NCI-H510A treated with DMSO at 0.1 percent for 48 hours (cell line): ENCODE data around the gene DSTYK.
A peak's percentile ranks its signal among the peaks of the same experiment; 100 is the strongest.
"Not testable (repeated sequence)": the region's sequence is repeated elsewhere in the genome, so short reads cannot be mapped to it uniquely, and the experiment has no call there.

Experiments used
- DNase-seq: peaks from one replicate; lab custom pipeline; 2025; lab: John Stamatoyannopoulos, UW

Gene DSTYK

GRCh38 chr1:205170532-205171269 is 40.8 kb downstream of the DSTYK start:
- no peak for DNase-seq

GRCh38 chr1:205169248-205169647 is 42.3 kb downstream of the DSTYK start:
- no peak for DNase-seq

GRCh38 chr1:205168291-205168690 is 43.2 kb downstream of the DSTYK start:
- DNase-seq: no peak

DNA sequence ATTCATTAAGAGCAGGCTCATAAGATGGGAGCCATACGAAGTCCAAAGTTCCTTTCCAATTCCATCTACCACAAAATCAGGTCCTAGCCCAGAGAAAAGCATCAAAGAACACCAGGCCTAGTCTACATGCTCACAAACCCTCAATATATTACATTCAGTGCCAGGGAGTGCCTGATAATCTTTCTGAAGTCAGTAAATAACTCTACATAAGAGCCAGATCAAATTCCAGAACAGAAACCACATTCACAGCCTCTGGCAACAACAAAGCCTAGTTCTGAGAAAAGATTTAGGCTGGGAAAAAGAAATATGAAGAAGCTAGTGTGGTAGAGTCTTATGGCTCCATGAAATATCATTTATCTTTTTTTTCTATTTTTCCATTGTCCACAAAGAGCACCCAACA is 49.2 kb downstream of the DSTYK start:
- no peak for DNase-seq

- no peak for DNase-seq
Measured at GRCh38 chr1:205161076-205161475, 50.4 kb downstream of the DSTYK start.

GRCh38 chr1:205158048-205158616 is 53.4 kb downstream of the DSTYK start:
- no peak for DNase-seq

DNA sequence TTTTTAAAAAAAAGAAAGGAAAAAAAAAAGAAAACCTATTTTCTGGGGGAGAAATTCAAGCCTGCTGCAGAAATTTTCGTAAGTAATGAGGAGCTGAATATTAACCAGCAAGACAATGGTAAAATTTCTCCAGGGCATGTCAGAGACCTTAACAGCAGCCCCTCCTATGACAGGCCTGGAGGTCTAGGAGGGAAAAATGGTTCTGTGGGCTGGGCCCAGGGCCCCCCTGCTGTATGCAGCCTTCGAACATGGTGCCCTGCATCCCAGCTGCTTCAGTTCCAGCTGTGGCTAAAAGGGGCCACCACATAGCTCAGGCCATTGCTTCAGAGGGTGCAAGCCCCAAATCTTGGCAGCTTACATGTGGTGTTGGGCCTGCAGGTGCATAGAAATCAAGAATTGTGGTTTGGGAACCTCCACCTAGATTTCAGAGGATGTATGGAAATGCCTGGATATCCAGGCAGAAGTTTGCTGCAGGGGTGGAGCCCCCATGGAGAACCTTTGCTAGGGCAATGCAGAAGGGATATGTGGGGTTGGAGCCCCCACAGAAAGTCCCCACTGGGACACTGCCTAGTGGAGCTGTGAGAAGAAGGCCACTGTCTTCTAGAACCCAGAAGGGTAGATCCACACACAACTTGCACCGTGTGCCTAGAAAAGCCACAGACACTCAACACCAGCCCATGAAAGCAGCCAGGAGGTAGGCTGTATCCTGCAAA is 55.7 kb downstream of the DSTYK start:
- not testable (repeated sequence) for DNase-seq

GRCh38 chr1:205152505-205152904 is 59.0 kb downstream of the DSTYK start:
- no peak for DNase-seq

DNA sequence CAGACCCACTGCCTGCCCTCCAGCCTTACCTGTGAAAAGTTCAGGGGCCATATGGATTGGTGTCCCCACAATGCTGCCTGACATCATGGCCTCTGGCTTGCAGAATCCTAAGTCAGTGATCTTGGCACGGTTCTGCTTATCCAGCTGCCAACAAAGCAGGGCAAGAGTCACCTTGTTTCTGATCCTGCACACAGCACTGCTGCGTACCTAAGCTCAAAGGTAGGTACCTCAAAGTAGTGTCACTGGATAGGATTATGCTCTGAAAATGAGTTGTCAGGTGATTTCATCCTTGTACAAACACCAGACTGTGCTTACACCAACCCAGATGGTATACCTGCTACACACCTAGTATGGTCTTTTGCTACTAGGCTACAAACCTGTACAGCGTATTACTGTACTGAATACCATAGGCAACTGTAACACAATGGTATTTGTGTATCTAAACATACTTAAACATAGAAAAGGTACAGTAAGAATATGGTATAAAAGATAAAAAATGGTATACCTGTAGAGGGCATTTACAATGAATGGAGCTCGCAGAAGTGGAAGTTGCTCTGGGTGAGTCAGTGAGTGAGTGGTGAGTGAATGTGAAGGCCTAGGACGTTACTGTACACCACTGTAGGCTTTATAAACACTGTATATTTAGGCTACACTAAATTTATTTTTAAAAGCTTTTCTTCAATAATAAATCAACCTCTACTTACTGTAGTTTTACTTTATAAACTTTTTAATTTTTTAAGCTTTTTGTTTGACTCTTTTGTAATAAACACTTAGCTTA is 60.7 kb downstream of the DSTYK start:
- no peak for DNase-seq

- DNase-seq: no peak
Measured at GRCh38 chr1:205147191-205147835, 64.2 kb downstream of the DSTYK start.

DNA sequence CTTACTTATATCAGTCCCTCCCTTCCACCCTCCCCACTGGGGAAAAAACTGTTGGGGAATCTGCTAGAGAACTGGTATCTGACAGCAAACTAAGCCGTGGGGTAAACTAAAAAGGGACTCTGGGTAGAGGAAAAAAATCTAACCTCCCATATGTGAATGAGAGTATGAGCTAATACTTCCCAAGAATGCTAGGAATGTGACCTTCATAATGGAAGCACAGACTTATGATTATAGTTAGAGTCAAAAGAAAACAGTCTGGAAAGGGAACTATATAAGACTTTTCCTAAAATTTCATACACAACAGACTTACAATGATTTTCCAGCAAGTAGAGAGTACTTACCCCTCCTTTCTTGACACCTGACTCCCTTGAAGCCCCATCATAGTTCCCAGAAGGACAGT is 66.8 kb downstream of the DSTYK start:
- DNase-seq: no peak

DNA sequence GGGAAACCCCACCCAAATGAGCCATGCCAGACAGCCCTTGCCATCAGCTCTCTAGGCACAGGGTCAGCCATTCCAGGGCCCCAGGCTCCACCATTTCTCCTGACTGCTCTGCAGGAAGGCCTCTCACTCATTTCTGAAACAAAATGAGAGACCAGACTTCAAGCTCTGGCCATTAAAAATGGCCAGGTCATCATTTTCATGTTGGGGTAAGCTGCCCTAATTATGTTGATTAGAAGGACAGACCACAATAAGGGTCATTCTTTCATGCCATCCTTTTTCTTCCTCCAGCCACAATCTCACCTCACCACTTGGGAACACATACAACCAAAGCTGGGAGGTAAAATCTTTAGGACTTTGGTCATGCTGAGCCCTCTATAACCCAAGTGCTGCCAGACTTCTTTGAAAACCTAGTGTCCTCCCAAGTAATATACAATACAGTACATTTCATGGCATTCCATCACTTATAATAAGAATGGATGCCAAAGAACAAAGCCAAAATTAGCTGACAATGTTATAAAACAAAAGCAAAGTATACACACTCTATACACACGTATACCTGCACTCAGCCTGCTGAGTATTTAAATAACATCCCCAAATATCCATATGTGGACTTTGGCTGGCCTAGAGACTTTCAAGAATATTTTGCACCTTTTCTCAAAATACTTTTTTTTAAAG is 67.3 kb downstream of the DSTYK start:
- DNase-seq: no peak

- DNase-seq: no peak
Measured at GRCh38 chr1:205142102-205142469, 69.4 kb downstream of the DSTYK start.

- DNase-seq: peak; percentile 77
Measured at GRCh38 chr1:205141236-205142101, 70.0 kb downstream of the DSTYK start.

- DNase-seq: no peak
Measured at GRCh38 chr1:205140113-205140512, 71.4 kb downstream of the DSTYK start.

GRCh38 chr1:205137901-205138300 is 73.6 kb downstream of the DSTYK start:
- no peak for DNase-seq

DNA sequence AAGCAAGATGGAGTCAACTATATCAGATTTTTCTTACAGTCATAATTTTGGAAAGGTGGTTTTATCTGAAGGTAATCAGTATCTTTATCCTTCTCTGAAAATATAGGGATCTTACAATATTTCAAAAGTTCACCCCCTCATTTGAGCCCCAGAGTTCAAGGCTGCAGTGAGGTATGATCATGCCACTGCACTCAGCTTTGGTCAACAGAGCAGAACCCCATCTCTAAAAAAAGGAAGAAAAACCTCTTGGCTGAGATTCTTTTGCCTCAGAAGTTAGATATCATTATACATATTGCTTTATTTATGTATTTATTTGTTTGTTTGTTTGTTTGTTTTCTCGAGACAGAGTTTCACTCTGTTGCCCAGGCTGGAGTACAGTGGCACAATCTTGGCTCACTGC is 78.2 kb downstream of the DSTYK start:
- DNase-seq: no peak

- DNase-seq: no peak
Measured at GRCh38 chr1:205129447-205130029, 82.0 kb downstream of the DSTYK start.

- no peak for DNase-seq
Measured at GRCh38 chr1:205128050-205128449, 83.5 kb downstream of the DSTYK start.

DNA sequence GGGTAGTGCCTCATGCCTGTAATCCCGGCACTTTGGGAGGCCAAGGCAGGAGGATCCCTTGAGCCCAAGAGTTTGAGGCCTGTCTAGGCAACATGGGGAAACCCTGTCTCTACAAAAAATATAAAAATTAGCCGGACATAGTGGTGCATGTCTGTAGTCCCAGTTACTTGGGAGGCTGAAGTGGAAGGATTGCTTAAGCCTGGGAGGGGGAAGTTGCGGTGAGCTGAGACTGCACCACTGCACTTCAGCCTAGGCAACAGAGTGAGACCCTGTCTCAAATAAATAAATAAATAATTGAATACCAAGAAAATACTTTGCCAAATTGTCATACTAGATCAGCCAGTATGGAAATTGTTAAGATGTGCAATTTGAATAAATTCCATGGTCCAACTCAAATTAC is 83.9 kb downstream of the DSTYK start:
- DNase-seq: no peak
